Effector memory CD8-positive, alpha-beta T cell (primary cell): ENCODE data around the gene SLC6A20.
A peak's percentile ranks its signal among the peaks of the same experiment; 100 is the strongest.
"Not testable (repeated sequence)": the region's sequence is repeated elsewhere in the genome, so short reads cannot be mapped to it uniquely, and the experiment has no call there.

ENCODE experiments used
- ATAC-seq: fragments of 150-1000 bp; cut with Tn5 transposase; replicated peaks from 2 replicates; pipeline ENCODE4 v1.10.0; 2021; ENCODE audit warnings: mild to moderate bottlenecking, moderate library complexity
- DNase-seq, 3 experiments: peaks; one replicate each; pipeline ENCODE4 v3.0.0; 2021
- H3K27ac Mint-ChIP-seq, 2 donors: one replicate each; pipeline ENCODE4 v1.8.0; 2022; ENCODE audit warnings: mild to moderate bottlenecking in 2 of 2, mixed read lengths in 2 of 2, moderate library complexity in 2 of 2
- H3K27me3 Mint-ChIP-seq, 2 donors: one replicate each; pipeline ENCODE4 v1.8.0; 2022; ENCODE audit warnings: mixed read lengths in 2 of 2
- H3K36me3 Mint-ChIP-seq: one replicate; pipeline ENCODE4 v1.8.0; 2022; ENCODE audit warnings: mild to moderate bottlenecking, moderate library complexity, mixed read lengths; ENCODE audit not compliant: insufficient read depth
- H3K4me1 Mint-ChIP-seq, 2 donors: one replicate each; pipeline ENCODE4 v1.8.0; 2022; ENCODE audit warnings: low read depth in 2 of 2, mixed read lengths in 2 of 2
- H3K4me3 Mint-ChIP-seq, 2 donors: one replicate each; pipeline ENCODE4 v1.8.0; 2022; ENCODE audit warnings: mild to moderate bottlenecking in 2 of 2, mixed read lengths in 2 of 2, moderate library complexity in 2 of 2
- H3K9me3 Mint-ChIP-seq, 2 donors: one replicate each; pipeline ENCODE4 v1.8.0; 2022; ENCODE audit warnings: mixed read lengths in 2 of 2

SLC6A20 gene

DNA sequence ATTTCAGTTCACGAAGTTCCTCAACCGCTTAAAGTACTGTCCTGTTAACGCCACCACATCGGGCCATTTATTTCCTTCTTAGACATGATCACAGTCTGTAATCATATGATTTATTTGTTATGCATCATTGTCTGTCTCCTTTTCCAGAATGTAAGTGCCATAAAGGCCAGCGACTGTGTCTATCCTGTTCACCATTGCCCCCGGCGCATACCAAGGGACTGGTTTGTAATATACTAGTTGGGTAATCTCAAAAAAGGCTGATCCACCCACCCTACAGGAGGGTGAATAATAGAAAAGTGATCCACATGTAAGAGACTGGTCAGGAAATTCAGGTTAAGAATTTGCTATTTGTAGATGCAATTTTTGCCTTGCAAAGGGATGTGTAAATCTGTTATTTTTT, 41.9 kb downstream of the SLC6A20 start:
- no peaks in the 10 kb centered on the region for H3K27me3 Mint-ChIP-seq
- no peak overlapping the region for H3K27ac Mint-ChIP-seq
- DNase-seq (no peak), ATAC-seq (no peak)
- H3K4me3 Mint-ChIP-seq, result no peak overlapping the region
- peaks cover 0 to 3% of the 10 kb centered on the region in 2 donors for H3K4me1 Mint-ChIP-seq
- no peaks in the 10 kb centered on the region for H3K9me3 Mint-ChIP-seq
- H3K36me3 Mint-ChIP-seq, result peaks cover 2% of the 10 kb centered on the region

DNA sequence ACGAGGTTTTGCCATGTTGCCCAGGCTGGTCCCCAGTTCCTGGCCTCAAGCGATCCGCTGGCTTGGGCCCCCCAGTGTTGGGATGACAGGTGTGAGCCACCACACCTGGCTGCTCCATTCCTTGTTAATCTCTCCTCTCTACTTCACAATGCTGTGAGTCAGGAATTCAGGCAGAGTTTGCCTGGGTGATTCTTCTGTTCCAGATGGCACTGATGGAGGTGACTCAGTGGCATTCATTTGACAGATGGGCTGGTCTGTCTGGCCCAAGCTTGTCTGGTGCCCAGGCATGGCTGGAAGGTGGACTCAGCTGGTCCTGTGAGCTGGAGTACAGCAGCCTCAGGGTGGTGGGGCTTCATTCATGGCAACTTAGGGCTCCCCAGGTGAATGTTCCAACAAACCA, 43.2 kb downstream of the SLC6A20 start:
- no peak for ATAC-seq
- H3K27me3 Mint-ChIP-seq, result no peaks in the 10 kb centered on the region
- no peak overlapping the region for H3K27ac Mint-ChIP-seq
- H3K36me3 Mint-ChIP-seq, result peaks cover 4% of the 10 kb centered on the region
- DNase-seq, result no peak
- no peaks in the 10 kb centered on the region for H3K9me3 Mint-ChIP-seq
- peaks cover 0 to 3% of the 10 kb centered on the region in 2 donors for H3K4me1 Mint-ChIP-seq
- no peak overlapping the region for H3K4me3 Mint-ChIP-seq

DNA sequence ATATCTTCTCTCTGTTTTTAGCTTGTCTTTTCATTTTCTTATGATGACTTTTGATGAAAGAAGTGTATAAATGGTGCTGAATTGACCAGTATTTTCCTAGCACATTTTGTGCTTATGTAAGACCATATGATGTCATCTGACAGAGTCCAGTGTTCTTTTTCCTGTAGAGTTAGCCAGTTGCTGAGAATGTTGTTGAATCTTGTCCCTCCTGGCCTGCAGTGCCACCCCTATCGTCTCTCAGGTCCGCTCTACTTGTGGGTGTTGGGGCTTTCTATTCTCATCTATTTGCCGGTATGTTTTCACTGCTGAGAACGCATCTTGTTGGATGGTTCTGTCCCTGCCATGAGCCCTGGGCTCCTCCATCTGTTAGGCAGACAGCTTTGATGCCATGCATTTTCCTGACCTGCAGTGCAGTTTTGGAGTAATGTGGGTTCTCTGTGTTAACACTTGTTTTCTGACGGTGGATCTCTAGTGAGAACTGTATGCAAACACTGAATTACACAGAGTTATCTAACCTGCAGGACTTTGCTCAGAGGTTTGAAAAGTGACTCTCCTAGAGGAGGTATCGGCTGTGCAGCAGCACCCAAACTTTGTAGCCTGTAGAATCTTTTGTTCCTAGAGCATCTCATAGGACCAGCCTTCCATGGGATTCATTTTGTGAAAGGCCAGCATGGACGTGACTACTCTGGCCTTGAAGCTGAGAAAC, 44.6 kb downstream of the SLC6A20 start:
- Mint-ChIP-seq H3K9me3 (no peaks in the 10 kb centered on the region), H3K4me1 (peaks cover 0 to 3% of the 10 kb centered on the region in 2 donors), H3K27ac (no peak overlapping the region), H3K36me3 (peaks cover 9% of the 10 kb centered on the region), H3K27me3 (no peaks in the 10 kb centered on the region), H3K4me3 (no peak overlapping the region)
- DNase-seq, result no peak
- ATAC-seq, result no peak

DNA sequence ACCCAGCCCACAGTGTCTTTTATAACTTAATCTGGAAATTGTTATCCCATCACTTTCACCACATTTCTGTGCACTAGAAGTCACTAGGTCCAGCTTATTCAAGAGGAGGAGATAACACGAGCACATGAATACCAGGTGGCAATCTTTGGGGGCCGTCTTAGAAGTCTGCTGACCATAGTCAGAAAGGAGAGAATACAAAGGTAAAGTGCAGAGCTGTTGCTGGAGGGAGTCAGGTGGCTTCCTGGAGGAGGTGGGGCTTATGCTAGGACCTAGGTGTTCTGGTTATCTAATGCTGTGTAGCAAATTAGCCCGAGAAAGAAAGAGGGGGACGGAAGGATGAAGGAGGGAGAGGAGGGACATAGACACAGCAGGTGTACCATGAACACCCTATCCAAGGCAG, 46.5 kb downstream of the SLC6A20 start:
- Mint-ChIP-seq H3K27ac (no peak overlapping the region), H3K4me3 (no peak overlapping the region), H3K27me3 (no peaks in the 10 kb centered on the region), H3K4me1 (peaks cover 0 to 3% of the 10 kb centered on the region in 2 donors), H3K36me3 (peaks cover 23% of the 10 kb centered on the region), H3K9me3 (no peaks in the 10 kb centered on the region)
- DNase-seq, result no peak
- no peak for ATAC-seq

GRCh38 chr3:45749036-45749600, 47.2 kb downstream of the SLC6A20 start:
- not testable (repeated sequence) for H3K4me3 Mint-ChIP-seq, H3K9me3 Mint-ChIP-seq, H3K4me1 Mint-ChIP-seq, DNase-seq, ATAC-seq, H3K27me3 Mint-ChIP-seq, H3K27ac Mint-ChIP-seq
- peaks cover 30% of the 10 kb centered on the region for H3K36me3 Mint-ChIP-seq

DNA sequence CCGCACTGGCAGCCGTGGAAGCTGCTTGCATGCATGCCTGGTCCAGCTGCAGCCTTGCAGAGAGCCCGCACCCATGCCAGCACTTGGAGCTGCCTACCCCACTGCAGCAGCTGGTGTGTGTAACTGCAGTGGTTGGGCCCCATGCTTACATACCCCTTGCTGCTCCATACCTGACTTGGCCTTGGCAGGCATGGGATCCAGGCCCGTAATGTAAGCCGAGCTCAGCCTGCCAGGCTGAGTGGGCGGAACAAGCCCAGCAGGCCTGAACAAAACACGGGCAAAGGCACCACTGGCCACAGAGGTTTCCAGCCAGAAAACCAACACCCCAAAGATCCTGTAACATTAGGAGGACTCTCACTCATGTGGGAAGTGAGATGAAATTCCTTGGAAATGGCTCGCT, 48.3 kb downstream of the SLC6A20 start:
- ATAC-seq (no peak), DNase-seq (no peak)
- Mint-ChIP-seq H3K4me3 (no peak overlapping the region), H3K4me1 (peaks cover 0 to 3% of the 10 kb centered on the region in 2 donors), H3K27me3 (no peaks in the 10 kb centered on the region), H3K36me3 (peaks cover 39% of the 10 kb centered on the region), H3K27ac (peak overlapping the region in 1 of 2 donors; percentile 69), H3K9me3 (no peaks in the 10 kb centered on the region)

GRCh38 chr3:45746777-45747622, 49.3 kb downstream of the SLC6A20 start:
- peaks cover 43% of the 10 kb centered on the region for H3K36me3 Mint-ChIP-seq
- DNase-seq (no peak), ATAC-seq (no peak)
- H3K27me3 Mint-ChIP-seq, result no peaks in the 10 kb centered on the region
- no peak overlapping the region for H3K4me3 Mint-ChIP-seq
- H3K27ac Mint-ChIP-seq, result no peak overlapping the region
- H3K4me1 Mint-ChIP-seq, result peaks cover 5 to 7% of the 10 kb centered on the region in 2 donors
- no peaks in the 10 kb centered on the region for H3K9me3 Mint-ChIP-seq

- H3K4me1 Mint-ChIP-seq, result peaks cover 9 to 12% of the 10 kb centered on the region in 2 donors
Observed at GRCh38 chr3:45746165-45746776, 50.1 kb downstream of the SLC6A20 start.

GRCh38 chr3:45742461-45743089, 53.8 kb downstream of the SLC6A20 start:
- no peak for ATAC-seq
- Mint-ChIP-seq H3K27ac (peak overlapping the region; percentile 79 to 85), H3K9me3 (no peaks in the 10 kb centered on the region), H3K4me3 (no peak overlapping the region), H3K36me3 (peaks cover 81% of the 10 kb centered on the region), H3K27me3 (no peaks in the 10 kb centered on the region), H3K4me1 (peaks cover 23 to 29% of the 10 kb centered on the region in 2 donors)
- DNase-seq, result no peak

More at GRCh38 chr3:45746165-45746776, 50.1 kb downstream of the SLC6A20 start:
- Mint-ChIP-seq H3K27me3 (no peaks in the 10 kb centered on the region), H3K36me3 (peaks cover 51% of the 10 kb centered on the region), H3K4me3 (no peak overlapping the region), H3K27ac (no peak overlapping the region), H3K9me3 (no peaks in the 10 kb centered on the region)
- ATAC-seq (no peak), DNase-seq (no peak)

DNA sequence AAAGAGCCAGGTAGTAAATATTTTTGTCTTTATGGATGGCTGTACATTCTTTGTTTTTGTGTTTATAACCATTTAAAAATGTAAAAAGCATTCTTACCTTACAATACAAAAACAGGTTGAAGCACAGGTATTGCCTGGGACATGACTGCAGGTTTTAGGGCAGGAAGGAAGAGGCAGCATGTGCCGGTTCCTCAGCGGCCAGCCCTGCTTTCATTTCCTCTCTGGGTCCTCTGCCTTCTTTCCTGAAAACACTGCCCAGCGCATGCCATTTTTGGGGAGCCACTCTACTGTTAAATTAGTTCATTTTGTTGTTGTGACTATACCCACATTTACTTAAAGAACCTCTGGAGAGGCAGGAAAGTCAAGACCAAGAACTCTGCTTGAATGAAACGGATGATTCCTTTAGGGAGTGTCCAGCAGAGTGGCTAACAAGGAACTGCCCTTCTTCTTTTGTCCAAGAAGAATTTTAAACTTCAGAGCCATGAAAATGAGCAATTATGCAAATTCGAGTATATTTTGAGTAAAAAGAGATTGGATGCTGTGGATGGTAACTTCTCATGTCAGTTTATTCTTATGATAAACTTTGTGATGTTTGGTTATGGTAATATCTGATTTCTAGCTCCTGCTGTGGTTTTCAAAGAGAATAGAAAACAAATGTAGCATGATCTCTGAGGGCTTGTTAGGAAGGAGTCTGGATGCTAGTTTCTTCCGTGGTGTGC, 54.4 kb downstream of the SLC6A20 start:
- Mint-ChIP-seq H3K27ac (peak overlapping the region; percentile 79 to 85), H3K36me3 (peaks cover 88% of the 10 kb centered on the region), H3K9me3 (no peaks in the 10 kb centered on the region), H3K27me3 (no peaks in the 10 kb centered on the region), H3K4me3 (peak overlapping the region in 1 of 2 donors; percentile 3), H3K4me1 (peaks cover 23 to 29% of the 10 kb centered on the region in 2 donors)
- DNase-seq (no peak), ATAC-seq (peak; percentile 36)

GRCh38 chr3:45741247-45741646, 55.1 kb downstream of the SLC6A20 start:
- H3K36me3 Mint-ChIP-seq, result peaks cover 93% of the 10 kb centered on the region

DNA sequence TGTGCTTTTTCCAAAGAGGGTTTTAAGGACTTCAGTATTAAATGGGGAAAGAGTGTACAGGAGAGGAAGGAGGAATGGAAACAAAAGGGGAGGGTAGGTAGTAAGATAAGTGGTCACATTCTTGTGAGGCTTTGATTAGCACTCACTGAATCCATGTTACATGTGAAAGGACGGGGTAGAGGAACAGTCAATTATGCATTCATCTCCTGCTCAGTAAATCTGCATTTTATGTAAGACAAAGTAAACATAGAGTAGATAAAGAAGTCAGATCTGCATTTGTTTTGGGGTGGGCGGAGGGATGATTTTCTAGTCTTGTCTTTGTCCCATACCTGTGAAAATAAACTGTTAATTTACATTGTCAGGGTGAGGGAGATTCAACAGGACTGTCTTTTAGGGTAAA, 56.3 kb downstream of the SLC6A20 start:
- peaks cover 23 to 29% of the 10 kb centered on the region in 2 donors for H3K4me1 Mint-ChIP-seq
- peaks cover 94% of the 10 kb centered on the region for H3K36me3 Mint-ChIP-seq
- no peak for DNase-seq
- no peak for ATAC-seq
- no peaks in the 10 kb centered on the region for H3K9me3 Mint-ChIP-seq
- no peak overlapping the region for H3K4me3 Mint-ChIP-seq
- peak overlapping the region; percentile 11 to 80 for H3K27ac Mint-ChIP-seq
- H3K27me3 Mint-ChIP-seq, result no peaks in the 10 kb centered on the region

More at GRCh38 chr3:45741247-45741646, 55.1 kb downstream of the SLC6A20 start:
- Mint-ChIP-seq H3K4me1 (peaks cover 23 to 29% of the 10 kb centered on the region in 2 donors), H3K9me3 (no peaks in the 10 kb centered on the region), H3K4me3 (peak overlapping the region in 1 of 2 donors; percentile 3), H3K27ac (peak overlapping the region; percentile 79 to 85), H3K27me3 (no peaks in the 10 kb centered on the region)
- ATAC-seq (no peak), DNase-seq (no peak)
